GM12891 (cell line): ENCODE measurements around the gene FZD8.

Source experiments
- POLR2A ChIP-seq: IDR thresholded peaks from 2 replicates; pipeline ENCODE4 v1.6.1; 2011; ENCODE audit warnings: low read depth, low read length, control low read depth
- POLR2AphosphoS5 ChIP-seq: IDR thresholded peaks from 2 replicates; pipeline ENCODE4 v1.6.1; 2011; ENCODE audit warnings: low read depth, low read length, control low read depth
- SPI1 ChIP-seq: IDR thresholded peaks from 2 replicates; pipeline ENCODE4 v1.6.1; 2011; ENCODE audit warnings: low read depth, low read length, control low read depth
- TAF1 ChIP-seq: IDR thresholded peaks from 2 replicates; pipeline ENCODE4 v1.6.1; 2011; ENCODE audit warnings: low read depth, low read length, control low read depth

GRCh38 chr10:35631404-35631803, 10.7 kb downstream of the FZD8 start:
- TF ChIP-seq POLR2AphosphoS5: no peak
- no peak for TF ChIP-seq POLR2A
- TF ChIP-seq TAF1: no peak
- no peak for TF ChIP-seq SPI1
